DOHH2 (cell line): Measurements from ENCODE around the gene CAPN2.

Experiments
- H3F3A ChIP-seq: fragments of 200-600 bp; sonication (generic), shearing (Covaris generic); 2 replicates; pipeline ENCODE4 v1.6.0; 2016; ENCODE audit warnings: antibody characterized with exemption, mild to moderate bottlenecking; ENCODE audit not compliant: control insufficient read depth, insufficient read depth
- H3K27ac ChIP-seq: fragments of 200-600 bp; sonication (generic); 2 replicates; pipeline ENCODE4 v1.5.1; 2014; ENCODE audit warnings: low read depth, mild to moderate bottlenecking, low read length, moderate library complexity
- H3K27me3 ChIP-seq: fragments of 200-600 bp; sonication (generic); 2 replicates; pipeline ENCODE4 v1.6.1; 2014; ENCODE audit warnings: mild to moderate bottlenecking, low read length, mixed read lengths; ENCODE audit not compliant: control insufficient read depth
- H3K36me3 ChIP-seq: fragments of 200-600 bp; sonication (generic); 2 replicates; pipeline ENCODE4 v1.6.1; 2014; ENCODE audit warnings: mild to moderate bottlenecking, low read length, moderate library complexity, mixed read lengths; ENCODE audit not compliant: control insufficient read depth
- H3K4me1 ChIP-seq: fragments of 200-600 bp; sonication (generic); 2 replicates; pipeline ENCODE4 v1.6.1; 2014; ENCODE audit warnings: mild to moderate bottlenecking, low read length, mixed read lengths; ENCODE audit not compliant: control insufficient read depth
- H3K4me2 ChIP-seq: fragments of 200-600 bp; sonication (generic); 2 replicates; pipeline ENCODE4 v1.6.0; 2014; ENCODE audit warnings: mild to moderate bottlenecking, low read length, moderate library complexity
- H3K4me3 ChIP-seq: fragments of 200-600 bp; sonication (generic); 2 replicates; pipeline ENCODE4 v1.5.1; 2014; ENCODE audit warnings: mild to moderate bottlenecking, low read length, mixed read lengths
- H3K79me2 ChIP-seq: fragments of 200-600 bp; sonication (generic); 2 replicates; pipeline ENCODE4 v1.6.1; 2014; ENCODE audit warnings: mild to moderate bottlenecking, low read length, mixed read lengths; ENCODE audit not compliant: control insufficient read depth
- H3K9me2 ChIP-seq: fragments of 200-600 bp; sonication (generic); replicated peaks from 2 replicates; pipeline ENCODE4 v1.6.1; 2014; ENCODE audit warnings: mild to moderate bottlenecking, low read length, mixed read lengths; ENCODE audit not compliant: control insufficient read depth
- H3K9me3 ChIP-seq: fragments of 200-600 bp; sonication (generic); 2 replicates; pipeline ENCODE4 v1.6.1; 2014; ENCODE audit warnings: antibody characterized with exemption, low read length, mixed read lengths; ENCODE audit not compliant: control insufficient read depth, insufficient read depth
- H4K20me1 ChIP-seq: fragments of 200-600 bp; sonication (generic); 2 replicates; pipeline ENCODE4 v1.6.0; 2014; ENCODE audit warnings: low read depth, mild to moderate bottlenecking, antibody characterized with exemption, low read length, moderate library complexity; ENCODE audit not compliant: control insufficient read depth, insufficient read depth
- EZH2phosphoT487 ChIP-seq: fragments of 200-600 bp; sonication (generic); IDR thresholded peaks from 2 replicates; pipeline ENCODE4 v1.6.1; 2017; ENCODE audit warnings: borderline replicate concordance, mild to moderate bottlenecking, antibody characterized with exemption, low read length, moderate library complexity, mixed read lengths
- TF ChIP-seq, protein P1 (sequence below): fragments of 200-600 bp; sonication (generic); IDR thresholded peaks from one replicate; pipeline ENCODE4 v1.5.1; 2014; ENCODE audit warnings: antibody characterized with exemption, mild to moderate bottlenecking, low read depth, low read length; ENCODE audit not compliant: poor library complexity, severe bottlenecking

Gene CAPN2

GRCh38 chr1:223712194-223712849 lies at the start of gene CAPN2:
Gene CAPN2 (plus strand): TSS chr1:223712539. CDS start chr1:223712641, 102 bp downstream.
- Histone ChIP-seq H3K9me2 (no peaks in the 10 kb centered on the region), H3K4me2 (no peak within 1 kb of the TSS), H3K4me1 (no peaks in the 10 kb centered on the region), H4K20me1 (no peaks in the 10 kb centered on the region; the same call in 1 of the 2 replicates), H3F3A (no peaks in the 10 kb centered on the region), H3K79me2 (no peaks in the 10 kb centered on the region), H3K27me3 (peaks cover 37% of the 10 kb centered on the region), H3K9me3 (no peaks in the 10 kb centered on the region), H3K27ac (no peak within 1 kb of the TSS), H3K36me3 (no peaks in the 10 kb centered on the region), H3K4me3 (no peak within 1 kb of the TSS)
- TF ChIP-seq, protein P1, sequence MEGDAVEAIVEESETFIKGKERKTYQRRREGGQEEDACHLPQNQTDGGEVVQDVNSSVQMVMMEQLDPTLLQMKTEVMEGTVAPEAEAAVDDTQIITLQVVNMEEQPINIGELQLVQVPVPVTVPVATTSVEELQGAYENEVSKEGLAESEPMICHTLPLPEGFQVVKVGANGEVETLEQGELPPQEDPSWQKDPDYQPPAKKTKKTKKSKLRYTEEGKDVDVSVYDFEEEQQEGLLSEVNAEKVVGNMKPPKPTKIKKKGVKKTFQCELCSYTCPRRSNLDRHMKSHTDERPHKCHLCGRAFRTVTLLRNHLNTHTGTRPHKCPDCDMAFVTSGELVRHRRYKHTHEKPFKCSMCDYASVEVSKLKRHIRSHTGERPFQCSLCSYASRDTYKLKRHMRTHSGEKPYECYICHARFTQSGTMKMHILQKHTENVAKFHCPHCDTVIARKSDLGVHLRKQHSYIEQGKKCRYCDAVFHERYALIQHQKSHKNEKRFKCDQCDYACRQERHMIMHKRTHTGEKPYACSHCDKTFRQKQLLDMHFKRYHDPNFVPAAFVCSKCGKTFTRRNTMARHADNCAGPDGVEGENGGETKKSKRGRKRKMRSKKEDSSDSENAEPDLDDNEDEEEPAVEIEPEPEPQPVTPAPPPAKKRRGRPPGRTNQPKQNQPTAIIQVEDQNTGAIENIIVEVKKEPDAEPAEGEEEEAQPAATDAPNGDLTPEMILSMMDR: no peak
- no peak for TF ChIP-seq EZH2phosphoT487

DNA sequence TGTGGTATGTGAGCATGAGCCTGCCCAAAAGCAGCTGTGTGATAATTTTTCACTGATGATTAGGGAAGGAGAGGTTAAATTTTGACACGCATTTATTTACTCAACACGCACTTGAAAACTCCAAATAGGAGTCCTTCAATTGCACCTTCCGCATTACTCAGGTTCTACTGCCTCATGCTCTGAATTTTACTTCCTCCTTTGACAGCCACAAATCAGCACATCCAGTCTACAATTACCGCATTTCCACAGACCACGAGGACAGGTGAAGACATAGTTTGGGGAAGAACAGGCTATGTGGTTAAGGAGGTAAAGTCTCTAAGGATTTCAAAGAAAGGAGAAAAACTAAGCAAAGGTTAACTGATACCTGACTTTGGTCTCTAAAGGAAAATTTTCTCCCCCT lies 49.4 kb upstream of the CAPN2 start:
- H3K4me3 ChIP-seq: no peak overlapping the region
- TF ChIP-seq, protein P1: no peak
- no peaks in the 10 kb centered on the region for H3K9me2 ChIP-seq
- H3K79me2 ChIP-seq: no peaks in the 10 kb centered on the region
- no peaks in the 10 kb centered on the region for H4K20me1 ChIP-seq
- no peaks in the 10 kb centered on the region for H3K4me1 ChIP-seq
- H3F3A ChIP-seq: no peaks in the 10 kb centered on the region
- H3K27me3 ChIP-seq: no peaks in the 10 kb centered on the region
- no peaks in the 10 kb centered on the region for H3K36me3 ChIP-seq
- no peak overlapping the region for H3K4me2 ChIP-seq
- H3K9me3 ChIP-seq: no peaks in the 10 kb centered on the region
- H3K27ac ChIP-seq: no peak overlapping the region

GRCh38 chr1:223664106-223664505 lies 48.2 kb upstream of the CAPN2 start:
- no peaks in the 10 kb centered on the region; the same call in 1 of the 2 replicates for H3K27me3 ChIP-seq

More at GRCh38 chr1:223664106-223664505, 48.2 kb upstream of the CAPN2 start:
- Histone ChIP-seq H3K36me3 (no peaks in the 10 kb centered on the region), H3K27ac (no peak overlapping the region), H3K4me1 (no peaks in the 10 kb centered on the region), H3K4me3 (no peak overlapping the region), H3K79me2 (no peaks in the 10 kb centered on the region), H4K20me1 (no peaks in the 10 kb centered on the region), H3F3A (no peaks in the 10 kb centered on the region), H3K9me2 (no peaks in the 10 kb centered on the region), H3K4me2 (no peak overlapping the region), H3K9me3 (no peaks in the 10 kb centered on the region)
- TF ChIP-seq, protein P1: no peak
- no peak for TF ChIP-seq EZH2phosphoT487
